IMR-90 (cell line): ENCODE data around the gene DHCR24. TPM values are rescaled to one million over a fixed set of nuclear protein-coding genes. Genes with fewer than 3 reads are reported as not detected.

ENCODE experiments used
- ATAC-seq: fragments of 200-7000 bp; cut with Tn5 transposase; 2 replicates; pipeline ENCODE4 v1.9.1; 2020; ENCODE audit warnings: low read depth, mild to moderate bottlenecking, moderate library complexity
- BruUV-seq: library from RNA; stranded (reverse); fragments of 400-500 nt; replicated peaks from 2 replicates; lab custom pipeline; 2021; lab: Mats Ljungman, UMichigan
- CTCF ChIA-PET: fragments of 300-600 bp; formaldehyde crosslinking; extraction: SDS; loops from one replicate; lab custom pipeline; 2021; ENCODE audit warnings: antibody characterized with exemption; lab: Yijun Ruan, JAX
- POLR2A ChIA-PET: fragments of 300-600 bp; sonication (Branson Sonifier 250); formaldehyde crosslinking; loops from one replicate; lab custom pipeline; 2022; ENCODE audit warnings: antibody characterized with exemption; ENCODE audit not compliant: unreplicated experiment; lab: Charles Lee
- DNase-seq: peaks from one replicate; pipeline ENCODE4 v3.0.0; 2013
- H2AFZ ChIP-seq: replicated peaks from 2 replicates; pipeline ENCODE3; 2013; ENCODE audit warnings: low read length, mild to moderate bottlenecking; ENCODE audit not compliant: poor library complexity
- H2AK5ac ChIP-seq: 2 replicates; pipeline ENCODE4 v1.6.1; 2013; ENCODE audit warnings: low read depth, low read length, inconsistent platforms
- H2AK9ac ChIP-seq: replicated peaks from 2 replicates; pipeline ENCODE3; 2013; ENCODE audit warnings: mild to moderate bottlenecking, low read depth, low read length, moderate library complexity; ENCODE audit not compliant: poor library complexity
- H2BK120ac ChIP-seq: 2 replicates; pipeline ENCODE4 v1.6.1; 2013; ENCODE audit warnings: low read depth, low read length, inconsistent platforms
- H2BK15ac ChIP-seq: 3 replicates; pipeline ENCODE4 v1.6.1; 2013; ENCODE audit warnings: low read depth, low read length, inconsistent platforms
- H2BK20ac ChIP-seq: 2 replicates; pipeline ENCODE4 v1.6.1; 2013; ENCODE audit warnings: low read depth, mild to moderate bottlenecking, inconsistent platforms, low read length, moderate library complexity
- H2BK5ac ChIP-seq: 2 replicates; pipeline ENCODE4 v1.6.1; 2013; ENCODE audit warnings: mild to moderate bottlenecking, low read depth, low read length, inconsistent platforms; ENCODE audit not compliant: poor library complexity, severe bottlenecking
- H3K14ac ChIP-seq: replicated peaks from 2 replicates; pipeline ENCODE4 v1.6.1; 2013; ENCODE audit warnings: low read depth, low read length, inconsistent platforms
- H3K18ac ChIP-seq: 2 replicates; pipeline ENCODE4 v1.6.1; 2013; ENCODE audit warnings: low read depth, low read length, control low read depth
- H3K23ac ChIP-seq: 2 replicates; pipeline ENCODE4 v1.6.1; 2013; ENCODE audit warnings: low read depth, low read length, inconsistent platforms
- H3K27ac ChIP-seq: 2 replicates; pipeline ENCODE4 v1.5.1; 2013; ENCODE audit warnings: mild to moderate bottlenecking, control low read depth, low read length; ENCODE audit not compliant: insufficient read depth
- H3K27me3 ChIP-seq: 2 replicates; pipeline ENCODE4 v1.6.1; 2013; ENCODE audit warnings: low read length; ENCODE audit not compliant: control insufficient read depth, insufficient read depth
- H3K36me3 ChIP-seq: 2 replicates; pipeline ENCODE4 v1.6.1; 2013; ENCODE audit warnings: low read length, mixed read lengths; ENCODE audit not compliant: control insufficient read depth, insufficient read depth
- H3K4ac ChIP-seq: 2 replicates; pipeline ENCODE4 v1.6.1; 2013; ENCODE audit warnings: low read depth, low read length, inconsistent platforms
- H3K4me1 ChIP-seq: 2 replicates; pipeline ENCODE4 v1.6.1; 2013; ENCODE audit warnings: low read length, mixed read lengths; ENCODE audit not compliant: control insufficient read depth, insufficient read depth
- H3K4me2 ChIP-seq: 2 replicates; pipeline ENCODE4 v1.6.1; 2013; ENCODE audit warnings: low read depth, mild to moderate bottlenecking, control low read depth, low read length, moderate library complexity
- H3K4me3 ChIP-seq: 2 replicates; pipeline ENCODE4 v1.5.1; 2013; ENCODE audit warnings: low read depth, mild to moderate bottlenecking, control low read depth, low read length, moderate library complexity; ENCODE audit not compliant: insufficient read depth
- H3K56ac ChIP-seq: 2 replicates; pipeline ENCODE4 v1.6.1; 2013; ENCODE audit warnings: low read length, inconsistent platforms; ENCODE audit not compliant: insufficient read depth; ENCODE audit errors: extremely low read depth
- H3K79me1 ChIP-seq, 2 experiments: 2 replicates each; pipeline ENCODE4 v1.6.1; 2013; ENCODE audit warnings: low read length in 2 of 2, inconsistent platforms in 1 of 2, low read depth in 1 of 2
- H3K9ac ChIP-seq: 2 replicates; pipeline ENCODE4 v1.6.1; 2013; ENCODE audit warnings: low read depth, low read length, control low read depth
- H3K9me1 ChIP-seq: 2 replicates; pipeline ENCODE4 v1.6.1; 2013; ENCODE audit warnings: low read length, inconsistent platforms; ENCODE audit not compliant: insufficient read depth
- H3K9me3 ChIP-seq: 2 replicates; pipeline ENCODE4 v1.6.1; 2013; ENCODE audit warnings: low read length; ENCODE audit not compliant: control insufficient read depth, insufficient read depth
- H4K20me1 ChIP-seq: 2 replicates; pipeline ENCODE4 v1.6.1; 2013; ENCODE audit warnings: low read length, inconsistent platforms; ENCODE audit not compliant: insufficient read depth
- H4K5ac ChIP-seq: 2 replicates; pipeline ENCODE4 v1.6.1; 2013; ENCODE audit warnings: mild to moderate bottlenecking, low read depth, low read length, control low read depth
- H4K8ac ChIP-seq, 2 experiments: 2 replicates each; pipeline ENCODE4 v1.6.1; 2013; ENCODE audit warnings: low read depth in 2 of 2, low read length in 2 of 2, control low read depth in 1 of 2, inconsistent platforms in 1 of 2
- H4K91ac ChIP-seq: 2 replicates; pipeline ENCODE4 v1.6.1; 2013; ENCODE audit warnings: low read depth, low read length, inconsistent platforms; ENCODE audit not compliant: insufficient read depth
- BHLHE40 ChIP-seq: fragments of 150-350 bp; IDR thresholded peaks from 2 replicates; pipeline ENCODE4 v1.6.1; 2016; ENCODE audit warnings: mild to moderate bottlenecking, low read depth, low read length
- ELK1 ChIP-seq: fragments of 150-350 bp; IDR thresholded peaks from 2 replicates; pipeline ENCODE4 v1.6.1; 2016; ENCODE audit warnings: low read depth, mild to moderate bottlenecking, low read length, moderate library complexity, borderline replicate concordance
- FOS ChIP-seq: fragments of 150-350 bp; IDR thresholded peaks from 2 replicates; pipeline ENCODE4 v1.6.1; 2016; ENCODE audit warnings: low read depth, low read length
- MAFK ChIP-seq: IDR thresholded peaks from 2 replicates; pipeline ENCODE4 v1.6.1; 2012; ENCODE audit warnings: low read depth, low read length, improper control_type of control experiment
- MAZ ChIP-seq: IDR thresholded peaks from 2 replicates; pipeline ENCODE4 v1.6.1; 2012; ENCODE audit warnings: low read depth, mild to moderate bottlenecking, low read length, improper control_type of control experiment, moderate library complexity, borderline replicate concordance
- NFE2L2 ChIP-seq: fragments of 150-350 bp; IDR thresholded peaks from 2 replicates; pipeline ENCODE4 v1.6.1; 2016; ENCODE audit warnings: low read depth, mild to moderate bottlenecking, low read length
- POLR2A ChIP-seq: IDR thresholded peaks from 2 replicates; pipeline ENCODE4 v1.6.1; 2012; ENCODE audit warnings: mild to moderate bottlenecking, low read depth, low read length
- RCOR1 ChIP-seq: IDR thresholded peaks from 2 replicates; pipeline ENCODE4 v1.6.1; 2012; ENCODE audit warnings: mild to moderate bottlenecking, low read length, improper control_type of control experiment; ENCODE audit not compliant: insufficient replicate concordance
- RFX5 ChIP-seq: IDR thresholded peaks from 2 replicates; pipeline ENCODE4 v1.8.0; 2012; ENCODE audit warnings: low read depth, mild to moderate bottlenecking, low read length, moderate library complexity
- SMC3 ChIP-seq: fragments of 150-350 bp; IDR thresholded peaks from 2 replicates; pipeline ENCODE4 v1.6.1; 2016; ENCODE audit warnings: low read depth, mild to moderate bottlenecking, antibody characterized with exemption, low read length, moderate library complexity
- WGBS, 2 experiments: methylation state at CpG; one replicate each; pipeline versions ENCODE4 v1.1.5 to v1.1.7; 2013; ENCODE audit warnings: missing lambda C conversion rate in 2 of 2; ENCODE audit not compliant: insufficient read length in 1 of 2; ENCODE audit errors: extremely low coverage in 2 of 2; 5-methylcytosine and 5-hydroxymethylcytosine counted together
- dilution Hi-C: fragments of 300-500 bp; cut with HindIII; formaldehyde crosslinking; loops from one replicate; pipeline ENCODE4 v1.14.3; 2018; ENCODE audit warnings: low sequenced_read_pairs; ENCODE audit not compliant: unreplicated experiment
- in situ Hi-C: fragments of 300-500 bp; cut with MboI; formaldehyde crosslinking; loops from 3 replicates; pipeline ENCODE4 v1.14.3; 2019; ENCODE audit warnings: low sequenced_read_pairs, inconsistent platforms, mixed read lengths
- intact Hi-C: fragments of 100-400 bp; cut with micrococcal nuclease; formaldehyde crosslinking; loops from 2 replicates; pipeline ENCODE4 v1.10.0; 2022
- polyA plus RNA-seq, 3 experiments: library from polyadenylated mRNA; depleted of rRNA; stranded (reverse); fragments of >200 nt; gene quantifications; 2 replicates each; pipeline ENCODE4 v1.2.3, GENCODE V29; 2012; ENCODE audit warnings: low replicate concordance in 1 of 3
- total RNA-seq: library from RNA; depleted of rRNA; stranded (reverse); fragments of >200 nt; gene quantifications from 2 replicates; pipeline ENCODE4 v1.2.3, GENCODE V29; 2012

The DHCR24 gene
- total and polyA plus RNA-seq, 2 of the 4 experiments (the other 2 are of a cell fraction): 130 to 194 TPM

GRCh38 chr1:54851406-54851805 is 35.6 kb downstream of the DHCR24 start:
- peak overlapping the region; percentile 70 for H2AFZ ChIP-seq
- no peak overlapping the region for H3K4me2 ChIP-seq
- 0 out of 2 replicates have a peak overlapping the region, but pooled peaks have one; percentile 3 for H3K9ac ChIP-seq

More at GRCh38 chr1:54851406-54851805, 35.6 kb downstream of the DHCR24 start:
- Histone ChIP-seq H3K4me3 (no peak overlapping the region), H4K20me1 (no peaks in the 10 kb centered on the region), H4K91ac (peak overlapping the region; percentile 95), H3K14ac (peak overlapping the region; percentile 79), H2BK120ac (peak overlapping the region; percentile 94), H3K23ac (peak overlapping the region; percentile 8; the same call in 1 of the 2 replicates), H2BK15ac (peak overlapping the region; percentile 43; the same call in 2 of the 3 replicates), H2BK5ac (peak overlapping the region; percentile 83), H3K4ac (peak overlapping the region; percentile 93), H3K9me1 (peaks cover 41% of the 10 kb centered on the region), H3K18ac (peak overlapping the region; percentile 15), H3K56ac (peak overlapping the region; percentile 44; the same call in 1 of the 2 replicates), H2AK5ac (peak overlapping the region; percentile 98), H3K79me1 (peaks cover 0 to 22% of the 10 kb centered on the region in 2 experiments; a peak in 1 of 4 replicates), H3K9me3 (no peaks in the 10 kb centered on the region), H3K27ac (peak overlapping the region; percentile 75), H2BK20ac (peak overlapping the region; percentile 86), H2AK9ac (peak overlapping the region; percentile 94), H4K8ac (peak overlapping the region; percentile 24 to 91; a peak in 3 of 4 replicates), H3K27me3 (no peaks in the 10 kb centered on the region), H3K4me1 (peaks cover 18% of the 10 kb centered on the region), H4K5ac (peak overlapping the region; percentile 61), H3K36me3 (no peaks in the 10 kb centered on the region; the same call in 1 of the 2 replicates)
- POLR2A ChIA-PET: no interaction called here
- DNase-seq: no peak
- ATAC-seq: no peak
- in situ Hi-C loops: no loop called here
- no TSS peak for BruUV-seq
- WGBS, 2 experiments: 100% methylated on average over 3 of the region's 9 CpGs; no CpG with 5 or more reads in 1 of the 2 experiments
- intact Hi-C loops: no loop called here
- CTCF ChIA-PET: no interaction called here
- TF ChIP-seq ELK1: no peak
- no peak for TF ChIP-seq BHLHE40
- TF ChIP-seq NFE2L2: no peak
- TF ChIP-seq POLR2A: no peak
- TF ChIP-seq SMC3: no peak
- no peak for TF ChIP-seq MAZ
- no peak for TF ChIP-seq RFX5
- no peak for TF ChIP-seq RCOR1
- TF ChIP-seq FOS: no peak
- no peak for TF ChIP-seq MAFK
- dilution Hi-C loops: no loop called here
